DMS79 (cell line): ENCODE measurements around the gene SDE2.
"Not testable (repeated sequence)": the region's sequence is repeated elsewhere in the genome, so short reads cannot be mapped to it uniquely, and the experiment has no call there.

Experiments
- DNase-seq: peaks from one replicate; lab custom pipeline; 2025; lab: John Stamatoyannopoulos, UW

The SDE2 gene

DNA sequence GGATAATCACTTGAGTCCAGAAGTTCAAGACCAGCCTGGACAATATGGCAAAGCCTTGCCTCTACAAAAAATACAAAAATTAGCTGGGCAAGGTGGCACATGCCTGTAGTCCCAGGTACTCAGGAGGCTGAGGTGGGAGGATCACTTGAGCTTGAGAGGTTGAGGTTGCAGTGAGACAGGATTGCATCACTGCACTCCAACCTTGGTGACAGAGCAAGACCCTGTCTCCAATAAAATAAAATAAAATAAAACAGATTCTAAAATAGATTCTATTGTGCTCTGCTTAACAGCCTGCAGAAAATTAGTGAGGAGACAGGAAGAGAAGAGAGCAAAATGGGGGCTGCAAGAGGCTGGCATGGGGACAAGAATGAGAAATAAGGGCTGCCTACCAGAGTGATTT is 7.5 kb upstream of the SDE2 start:
- DNase-seq = no peak

GRCh38 chr1:226004396-226004795 is 5.3 kb upstream of the SDE2 start:
- no peak for DNase-seq

DNA sequence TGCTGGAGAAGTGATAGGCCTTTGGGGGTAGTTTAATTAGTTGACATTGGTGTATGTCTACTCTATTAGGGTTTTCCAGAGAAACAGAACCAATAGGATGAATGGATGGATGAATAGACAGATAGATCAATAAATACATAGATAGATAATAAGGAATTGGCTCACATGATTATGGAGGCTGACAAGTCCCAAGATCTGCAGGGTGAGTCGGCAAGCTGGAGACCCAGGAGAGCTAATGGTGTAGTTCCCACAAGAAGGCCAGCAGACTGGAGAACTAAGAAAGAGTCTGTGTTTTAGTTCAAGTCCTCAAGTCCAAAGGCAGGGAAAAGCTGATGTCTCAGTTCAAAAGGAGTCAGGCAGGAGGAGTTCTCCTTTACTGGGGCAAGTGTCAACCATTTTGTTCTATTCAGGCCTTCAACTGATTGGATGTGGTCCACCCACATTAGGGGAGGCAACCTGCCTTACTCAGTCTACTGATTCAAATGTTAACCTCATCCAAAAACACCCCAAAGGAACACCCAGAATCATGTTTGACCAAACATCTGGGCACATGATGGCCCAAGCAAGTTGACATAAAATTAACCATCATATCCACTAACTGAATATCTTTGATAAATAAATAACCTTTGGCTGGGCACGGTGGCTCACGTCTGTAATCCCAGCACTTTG is 4.5 kb upstream of the SDE2 start:
- no peak for DNase-seq

DNA sequence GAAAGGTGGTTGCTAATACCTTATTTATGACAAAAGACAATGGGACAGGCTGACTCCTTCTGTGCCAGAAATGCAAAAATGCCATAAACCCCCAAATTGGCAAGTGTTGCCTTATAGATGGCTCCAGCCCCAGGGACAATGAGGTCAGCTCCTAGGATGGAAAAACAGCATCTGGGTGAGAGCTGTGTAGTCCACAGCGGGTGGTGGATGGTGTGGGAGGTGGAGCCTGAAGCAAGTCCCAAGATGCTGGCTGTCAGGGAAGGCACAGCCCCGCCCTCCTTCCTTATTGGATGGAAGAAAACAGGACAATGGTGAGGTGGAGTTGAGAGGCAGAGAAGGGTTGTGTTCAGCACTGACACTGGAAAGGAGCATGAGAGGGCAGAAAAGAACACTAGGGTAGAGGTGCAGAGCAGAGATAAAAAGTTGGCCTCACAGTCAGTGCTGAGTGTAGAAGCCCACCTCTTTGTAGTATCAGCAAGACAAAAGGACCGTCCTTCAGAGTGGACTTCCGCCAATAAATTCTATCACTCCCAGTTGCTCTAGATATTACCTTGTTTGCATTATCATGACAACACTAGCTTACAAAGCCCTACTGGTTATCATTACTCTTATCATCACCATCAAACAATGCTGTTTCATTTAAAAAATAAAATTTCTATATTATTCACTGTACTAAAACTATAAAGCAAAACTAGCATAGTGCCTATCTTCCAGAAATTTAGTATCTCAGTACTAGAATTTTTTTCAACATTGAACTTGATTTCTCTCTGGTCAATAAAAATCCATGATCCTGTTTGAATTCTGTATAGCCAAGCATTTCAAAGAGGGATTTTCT is 3.7 kb upstream of the SDE2 start:
- DNase-seq = no peak

- no peak for DNase-seq
Measured at GRCh38 chr1:226001963-226002666, 3.0 kb upstream of the SDE2 start.

DNA sequence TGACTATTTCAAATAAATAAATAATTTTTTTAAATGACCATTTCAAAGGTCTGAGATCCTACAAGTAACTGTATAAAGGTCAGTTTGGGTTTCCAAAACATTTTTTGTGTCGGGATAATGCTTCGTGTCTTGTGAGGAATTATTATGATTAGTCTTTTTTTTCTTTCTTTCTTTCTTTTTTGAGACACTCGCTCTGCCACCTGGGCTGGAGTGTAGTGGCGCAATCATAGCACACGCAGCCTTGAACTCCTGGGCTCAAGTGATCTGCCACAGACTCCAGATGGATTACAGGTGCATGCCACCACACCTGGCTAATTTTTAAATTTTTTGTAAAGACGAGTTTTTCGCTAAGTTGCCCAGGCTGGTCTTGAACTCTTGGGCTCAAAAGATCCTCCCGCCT is 1.9 kb upstream of the SDE2 start:
- DNase-seq = no peak

DNA sequence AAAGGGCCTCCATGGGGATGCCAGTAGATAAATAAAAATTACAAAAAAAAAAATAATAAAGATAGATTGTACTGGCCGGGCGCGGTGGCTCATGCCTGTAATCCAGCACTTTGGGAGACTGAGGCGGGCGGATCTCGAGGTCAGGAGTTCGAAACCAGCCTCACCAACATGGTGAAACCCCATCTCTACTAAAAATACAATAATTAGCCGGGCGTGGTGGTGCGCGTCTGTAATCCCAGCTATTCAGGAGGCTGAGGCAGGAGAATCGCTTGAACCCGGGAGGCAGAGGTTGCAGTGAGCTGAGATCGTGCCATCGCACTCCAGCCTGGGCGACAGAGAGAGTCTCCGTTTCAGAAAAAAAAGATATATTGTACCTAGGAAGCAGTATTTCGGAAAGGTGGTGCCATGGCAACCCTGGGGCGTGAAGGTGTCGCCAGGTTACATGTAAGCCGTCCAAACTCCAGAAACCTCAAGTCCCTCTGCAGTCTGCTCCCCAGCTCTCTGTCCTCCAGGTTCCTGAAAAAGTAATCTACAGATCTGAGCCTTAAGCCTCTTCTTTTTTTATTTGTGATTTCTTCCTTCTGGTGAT is 1.4 kb upstream of the SDE2 start:
- DNase-seq = not testable (repeated sequence)

DNA sequence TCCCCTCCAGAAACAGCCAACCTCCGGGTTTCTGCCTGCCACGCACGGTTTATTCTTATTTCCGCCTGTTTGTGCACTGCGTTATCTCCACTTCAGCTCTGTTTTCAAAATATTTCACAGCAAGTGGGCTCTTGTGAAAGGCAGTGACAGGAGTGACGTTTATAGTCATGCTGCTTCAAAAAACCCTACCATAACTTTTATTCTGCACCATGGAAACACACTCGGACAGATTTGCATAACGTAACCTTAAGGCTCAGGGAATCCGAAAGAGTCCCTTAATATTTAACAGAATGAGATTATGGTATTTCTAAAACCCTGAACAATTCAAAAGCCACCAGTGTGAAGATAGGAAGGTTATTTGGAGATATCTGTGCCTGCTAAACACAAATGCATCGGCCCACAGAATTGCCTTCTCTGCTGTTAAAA is 782 bp upstream of the SDE2 start:
- peak; percentile 29 for DNase-seq

- no peak for DNase-seq
Measured at GRCh38 chr1:225998560-225999226, 450 bp downstream of the SDE2 start.

DNA sequence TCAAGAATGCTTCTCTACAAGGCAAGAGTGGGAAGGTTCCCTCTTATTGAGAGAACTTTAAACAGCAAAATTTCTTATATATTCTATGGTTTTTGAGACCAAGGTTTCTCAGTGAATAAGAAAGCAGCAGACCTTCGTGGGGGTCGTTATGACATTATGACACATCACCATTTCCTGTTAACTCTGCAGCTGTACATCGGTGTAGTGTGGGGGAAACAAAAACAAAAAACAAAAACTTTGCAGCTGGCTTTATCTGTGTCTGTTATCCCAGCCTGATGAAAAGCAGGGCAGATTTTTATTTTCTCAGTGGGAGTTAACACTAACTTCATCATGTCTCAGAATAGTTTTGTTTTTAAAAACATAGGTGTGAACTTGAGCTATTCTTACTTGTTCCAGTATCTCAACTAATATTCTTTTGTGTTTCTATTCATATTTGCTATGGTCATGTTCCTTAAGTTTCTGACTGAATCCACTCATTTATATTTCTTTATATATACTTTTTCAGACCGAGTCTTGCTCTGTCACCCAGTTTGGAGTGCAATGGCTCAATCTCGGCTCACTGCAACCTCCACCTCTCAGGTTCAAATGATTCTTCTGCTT is 2.1 kb downstream of the SDE2 start:
- DNase-seq = no peak

GRCh38 chr1:225995919-225996864 is 3.0 kb downstream of the SDE2 start:
- DNase-seq = no peak

GRCh38 chr1:225990705-225991464 is 8.3 kb downstream of the SDE2 start:
- DNase-seq = no peak

GRCh38 chr1:225987491-225988316 is 11.4 kb downstream of the SDE2 start:
- peak; percentile 27 for DNase-seq

DNA sequence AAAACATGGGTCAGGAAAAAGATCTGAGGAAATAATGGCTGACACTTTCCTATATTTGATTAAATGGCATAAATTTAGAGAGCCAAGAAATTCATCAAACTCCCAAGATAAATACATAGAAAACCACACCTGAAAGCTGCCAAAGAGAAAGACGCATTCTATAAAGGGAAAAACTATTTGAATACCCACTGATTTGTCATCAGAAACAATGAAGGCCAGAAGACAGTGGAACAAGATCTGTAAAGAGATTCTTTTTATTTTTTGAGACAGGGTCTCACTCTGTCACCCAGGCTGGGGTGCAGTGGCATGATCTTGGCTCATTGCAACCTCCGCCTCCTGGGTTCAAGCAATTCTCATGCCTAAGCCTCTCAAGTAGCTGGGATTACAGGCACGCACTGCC is 17.4 kb downstream of the SDE2 start:
- no peak for DNase-seq

DNA sequence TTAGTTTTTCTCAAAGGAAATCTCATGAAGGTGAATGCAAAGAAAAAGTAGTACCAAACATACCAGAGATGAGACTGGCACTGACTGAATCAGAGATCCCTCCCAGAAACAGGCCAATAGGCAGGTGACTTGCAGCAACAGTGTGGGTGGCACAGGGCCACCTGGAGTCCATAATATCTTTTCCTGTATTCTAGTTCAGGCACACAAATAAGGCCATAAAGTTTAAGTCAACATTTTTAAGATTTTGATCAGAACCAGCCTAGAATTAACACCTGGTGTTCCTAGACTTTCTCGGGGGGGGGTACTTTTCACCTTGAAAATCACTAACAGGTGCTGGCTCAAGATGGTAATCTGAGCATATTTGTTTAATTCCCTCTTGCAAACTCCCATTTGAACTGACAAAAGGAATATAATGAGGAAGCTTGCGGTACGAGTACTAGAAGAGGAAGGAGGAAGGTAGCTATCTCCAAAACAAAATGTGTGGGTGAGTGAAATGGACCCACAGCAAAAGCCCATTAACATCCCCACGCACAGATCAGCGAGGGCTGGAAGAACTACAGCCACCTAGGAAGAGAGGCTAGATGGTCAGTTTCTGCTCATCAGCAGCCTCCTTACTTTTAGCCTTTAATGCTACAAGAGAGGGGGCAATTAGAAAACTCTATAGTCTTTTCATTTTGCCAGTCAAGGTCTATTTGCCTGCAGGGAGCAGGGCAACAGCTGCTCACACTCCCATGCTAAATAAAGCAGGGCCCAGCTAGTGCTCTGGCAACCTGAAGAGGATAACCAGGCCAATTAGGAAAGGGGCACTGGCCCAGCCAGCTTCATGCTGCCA is 18.9 kb downstream of the SDE2 start:
- DNase-seq = no peak

- no peak for DNase-seq
Measured at GRCh38 chr1:225979421-225979820, 19.7 kb downstream of the SDE2 start.

DNA sequence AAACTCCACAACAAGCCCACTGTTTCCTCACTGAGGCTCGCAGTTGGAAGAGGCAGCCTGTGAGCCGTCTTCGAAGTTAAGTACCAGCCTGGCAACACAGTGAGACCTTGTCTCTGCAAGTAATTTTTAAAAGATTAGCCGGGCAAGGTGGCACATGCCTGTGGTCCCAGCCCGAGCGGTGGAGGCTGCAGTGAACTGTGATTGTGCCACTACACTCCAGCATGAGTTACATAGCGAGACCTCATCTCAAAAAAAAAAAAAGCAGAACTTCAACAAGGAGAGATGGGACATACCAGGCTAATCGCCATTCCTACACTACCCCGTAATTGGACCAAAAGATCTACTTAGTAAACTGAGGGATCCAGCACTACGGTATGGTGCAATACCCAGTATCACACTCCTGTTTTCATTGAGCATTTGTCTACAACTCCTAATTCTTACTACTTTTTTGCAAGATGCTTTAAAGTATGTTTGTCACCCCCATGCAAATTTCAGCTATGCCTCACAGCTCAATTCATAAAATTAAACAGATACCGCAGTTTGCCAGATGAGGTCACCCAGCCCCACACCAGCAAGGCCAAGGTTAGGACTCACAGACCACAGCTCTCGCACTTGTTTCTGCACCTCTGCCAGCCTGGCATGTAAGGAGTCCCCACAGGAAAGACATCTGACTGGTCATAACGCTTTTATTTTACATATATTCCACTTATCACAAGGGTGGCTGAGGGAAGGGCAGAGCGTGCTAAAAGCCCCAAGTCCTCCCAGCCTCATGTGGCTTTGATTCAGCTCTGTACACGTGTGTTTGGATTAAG is 21.0 kb downstream of the SDE2 start:
- no peak for DNase-seq
